Subcutaneous adipose tissue (tissue), 4 donors: Measurements from ENCODE around the gene CA12. TPM values are rescaled to one million over a fixed set of nuclear protein-coding genes. Genes with fewer than 3 reads are reported as not detected.

Source experiments
- CTCF ChIP-seq: fragments of 450-650 bp; IDR thresholded peaks from one replicate; pipeline ENCODE4 v1.5.1; 2016; ENCODE audit warnings: low read depth, mild to moderate bottlenecking, control low read depth, antibody characterized with exemption, moderate library complexity
- total RNA-seq, 4 donors: library from RNA; depleted of rRNA; stranded (reverse); fragments of >200 nt; gene quantifications; one replicate each; pipeline ENCODE4 v1.1.0, GENCODE V29; 2016

Gene CA12
- total RNA-seq, 4 donors from 2014 or later = 1.5 to 16.3 (median 3.7) TPM

- TF ChIP-seq CTCF = no peak
Measured at GRCh38 chr15:63420333-63420747, 38.7 kb upstream of the CA12 start.

GRCh38 chr15:63418811-63419210 lies 37.2 kb upstream of the CA12 start:
- no peak for TF ChIP-seq CTCF

- TF ChIP-seq CTCF = no peak
Measured at GRCh38 chr15:63417721-63418120, 36.1 kb upstream of the CA12 start.

- TF ChIP-seq CTCF = no peak
Measured at GRCh38 chr15:63414474-63415120, 33.0 kb upstream of the CA12 start.

- no peak for TF ChIP-seq CTCF
Measured at GRCh38 chr15:63412551-63412950, 30.9 kb upstream of the CA12 start.

- TF ChIP-seq CTCF = no peak
Measured at GRCh38 chr15:63411866-63412265, 30.2 kb upstream of the CA12 start.

GRCh38 chr15:63409179-63409578 lies 27.5 kb upstream of the CA12 start:
- TF ChIP-seq CTCF = no peak
